GM18511 (cell line): ENCODE measurements around the gene AGPAT4.

ENCODE experiments used
- ATAC-seq: cut with Tn5 transposase; IDR thresholded peaks from one replicate; pipeline ENCODE4 v1.9.1; 2021; ENCODE audit warnings: mild to moderate bottlenecking, moderate library complexity; ENCODE audit not compliant: unreplicated experiment

AGPAT4 gene

DNA sequence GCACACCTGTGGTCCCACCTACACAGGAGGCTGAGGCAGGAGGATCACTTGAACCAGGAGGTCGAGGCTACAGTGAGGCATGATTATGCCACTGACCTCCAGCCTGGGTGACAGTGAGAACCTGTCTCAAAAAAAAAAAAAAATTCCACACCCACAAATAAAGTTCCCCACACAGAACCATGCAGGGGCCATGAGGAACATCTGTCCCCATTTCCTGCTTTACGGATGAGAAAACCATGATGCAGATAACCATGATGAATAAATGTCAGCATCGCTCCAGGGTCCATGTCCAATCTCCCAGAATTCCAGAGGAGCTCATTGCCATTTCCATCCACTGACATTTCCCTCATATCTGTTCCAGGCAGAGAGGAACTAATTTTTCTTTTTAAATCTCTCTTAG lies 16.9 kb upstream of the AGPAT4 start:
- ATAC-seq, result no peak

DNA sequence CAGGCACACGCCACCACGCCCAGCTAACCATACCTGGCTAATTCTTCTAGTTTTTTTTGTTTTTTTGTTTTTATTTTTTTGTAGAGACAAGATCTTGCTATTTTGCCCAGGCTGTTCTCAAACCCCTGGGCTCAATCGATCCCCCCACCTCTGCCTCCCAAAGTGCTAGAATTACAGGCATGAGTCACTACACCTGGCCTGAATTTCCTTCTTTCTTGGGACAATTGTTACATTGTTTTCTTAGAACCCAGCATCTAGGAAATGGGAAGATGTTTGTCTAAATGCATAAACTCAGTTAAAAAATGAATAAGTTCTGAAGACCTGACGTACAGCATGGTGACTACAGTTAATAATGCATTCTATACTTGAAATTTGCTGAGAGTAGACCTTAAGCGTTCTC lies 10.8 kb upstream of the AGPAT4 start:
- ATAC-seq, result no peak

DNA sequence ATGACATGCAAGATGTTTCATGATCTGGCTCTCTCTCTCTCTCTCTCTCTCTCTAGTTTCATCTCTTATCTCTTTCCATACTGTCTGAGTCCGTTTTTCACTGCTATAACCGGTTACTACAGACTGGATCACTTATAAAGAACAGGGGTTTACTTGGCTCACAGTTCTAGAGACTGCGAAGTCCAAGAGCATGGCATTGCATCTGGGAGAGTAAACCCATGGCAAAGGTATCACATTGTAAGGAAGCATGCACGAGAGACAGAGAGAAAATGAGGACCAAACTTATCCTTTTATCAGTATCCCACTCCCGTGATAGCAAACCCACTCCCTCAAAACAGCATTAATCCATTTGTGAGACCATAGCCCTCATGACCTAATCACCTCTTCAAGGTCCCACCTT lies 7.2 kb upstream of the AGPAT4 start:
- ATAC-seq, result no peak

DNA sequence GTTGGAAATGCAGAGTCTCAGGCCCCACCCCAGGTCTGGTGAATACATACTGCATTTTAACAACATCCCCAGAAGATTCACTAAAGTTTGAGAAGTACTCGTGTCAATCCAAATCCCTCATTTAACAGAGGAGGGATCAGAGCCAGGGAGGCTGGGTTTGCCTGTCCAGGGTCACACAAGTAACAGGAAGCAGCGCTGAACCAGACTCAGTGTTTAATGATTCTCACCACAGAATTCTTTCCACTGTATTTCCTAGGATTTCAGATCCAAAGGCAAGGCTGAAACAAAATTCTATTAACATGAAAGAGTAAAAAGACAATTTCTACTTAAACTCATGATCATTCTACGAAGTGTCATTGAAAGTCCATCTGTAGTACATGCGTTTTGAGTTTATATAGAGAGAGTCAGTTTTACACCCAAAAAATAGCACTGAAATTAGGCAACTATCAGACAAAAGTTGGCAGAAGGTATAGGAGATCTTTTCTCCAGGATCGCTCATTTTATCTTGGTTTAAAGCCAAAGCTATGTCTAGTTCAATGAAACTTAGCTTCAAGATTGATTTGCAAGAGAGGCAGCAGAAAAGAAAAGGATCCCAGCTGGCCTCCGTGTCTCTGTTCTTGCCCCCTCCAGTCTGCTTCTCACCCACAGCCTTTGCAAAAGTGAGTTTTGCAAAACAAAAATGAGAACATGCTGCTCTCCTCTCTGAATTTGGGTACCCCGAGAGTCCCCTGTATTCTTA lies 6.0 kb upstream of the AGPAT4 start:
- no peak for ATAC-seq

DNA sequence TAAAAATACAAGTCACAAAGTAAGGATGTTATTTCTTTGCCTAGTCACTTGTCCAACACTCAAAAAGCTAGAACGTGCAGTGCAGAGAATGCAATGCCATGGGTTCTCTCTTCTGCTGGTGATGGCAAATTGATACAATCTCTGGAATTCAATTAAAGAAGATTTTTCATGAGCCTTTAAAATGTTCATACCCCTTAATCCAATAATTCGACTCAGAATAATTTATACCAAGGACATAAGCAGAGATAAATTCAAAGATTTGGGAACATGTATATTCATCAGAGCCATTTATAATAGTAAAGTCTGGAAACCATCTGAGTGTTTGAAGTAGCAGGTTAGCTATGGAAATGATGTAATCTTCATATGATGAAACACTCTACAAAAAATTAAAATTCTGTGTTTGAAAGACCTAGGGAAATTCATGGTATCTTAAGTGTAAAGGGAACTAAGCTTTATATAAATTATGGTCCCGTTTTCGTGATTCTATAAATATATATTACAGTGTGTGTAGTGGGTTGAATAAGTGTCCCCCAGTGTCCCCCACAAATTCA lies 2.8 kb upstream of the AGPAT4 start:
- ATAC-seq, result no peak

DNA sequence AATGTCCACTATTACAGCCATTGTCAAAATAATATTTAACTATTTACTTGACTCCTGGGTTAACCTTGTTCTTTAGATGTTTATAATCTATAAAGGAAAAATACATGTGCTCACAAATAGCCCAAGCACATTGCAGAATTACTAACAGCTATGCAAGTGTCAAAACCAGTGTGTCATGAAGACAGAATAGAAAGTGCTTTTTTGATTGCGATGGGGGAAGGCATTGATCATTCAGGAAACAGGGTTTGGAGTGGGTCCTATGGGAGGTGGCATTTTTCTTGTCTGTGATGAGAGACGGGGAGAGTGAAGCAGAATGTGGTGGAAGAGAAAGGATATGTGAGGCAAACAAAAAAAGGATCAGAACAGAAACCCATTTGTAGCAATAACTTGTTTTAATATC lies 1.0 kb upstream of the AGPAT4 start:
- no peak for ATAC-seq

DNA sequence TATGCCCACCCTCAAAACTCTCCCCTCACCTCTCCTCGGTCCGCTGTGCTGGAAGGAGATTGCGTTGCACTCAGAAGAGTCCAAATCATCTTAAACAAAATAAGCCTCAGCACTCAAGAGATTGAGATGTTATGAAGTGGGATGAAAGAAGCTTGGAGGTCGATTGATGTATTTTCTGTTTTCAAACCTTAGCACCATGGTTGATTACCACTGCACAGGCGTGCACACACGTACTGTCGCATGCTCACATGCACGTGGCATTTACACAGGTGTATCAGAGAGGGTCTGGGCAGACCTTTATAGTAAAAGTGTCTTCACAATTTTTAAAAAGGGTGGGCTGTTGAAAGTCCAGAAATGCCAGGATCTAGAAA lies 612 bp upstream of the AGPAT4 start:
- ATAC-seq, result peak; percentile 9

DNA sequence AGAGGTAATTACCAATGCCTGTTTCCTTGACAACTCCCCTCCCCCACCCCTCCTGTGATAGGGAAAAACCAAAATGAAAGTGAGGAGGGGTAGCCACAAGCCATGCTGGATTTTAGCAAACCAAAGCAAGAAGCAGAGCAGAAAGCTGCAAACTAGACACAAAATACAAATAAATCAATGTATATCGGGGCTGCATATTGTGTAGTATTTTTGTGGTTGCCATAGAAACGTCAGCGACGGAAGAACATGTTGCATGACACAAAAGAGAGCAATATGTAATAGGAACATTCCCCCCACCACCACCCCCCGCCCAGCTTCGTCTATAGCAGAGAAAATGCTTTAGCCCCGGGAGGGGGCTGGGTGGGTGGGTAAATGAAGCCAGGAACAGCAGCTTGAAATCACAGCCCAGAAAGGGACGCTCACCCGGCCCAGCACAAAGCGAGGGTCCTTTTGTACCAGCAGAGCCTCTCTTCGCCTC lies 548 bp downstream of the AGPAT4 start:
- ATAC-seq, result peak; percentile 26

DNA sequence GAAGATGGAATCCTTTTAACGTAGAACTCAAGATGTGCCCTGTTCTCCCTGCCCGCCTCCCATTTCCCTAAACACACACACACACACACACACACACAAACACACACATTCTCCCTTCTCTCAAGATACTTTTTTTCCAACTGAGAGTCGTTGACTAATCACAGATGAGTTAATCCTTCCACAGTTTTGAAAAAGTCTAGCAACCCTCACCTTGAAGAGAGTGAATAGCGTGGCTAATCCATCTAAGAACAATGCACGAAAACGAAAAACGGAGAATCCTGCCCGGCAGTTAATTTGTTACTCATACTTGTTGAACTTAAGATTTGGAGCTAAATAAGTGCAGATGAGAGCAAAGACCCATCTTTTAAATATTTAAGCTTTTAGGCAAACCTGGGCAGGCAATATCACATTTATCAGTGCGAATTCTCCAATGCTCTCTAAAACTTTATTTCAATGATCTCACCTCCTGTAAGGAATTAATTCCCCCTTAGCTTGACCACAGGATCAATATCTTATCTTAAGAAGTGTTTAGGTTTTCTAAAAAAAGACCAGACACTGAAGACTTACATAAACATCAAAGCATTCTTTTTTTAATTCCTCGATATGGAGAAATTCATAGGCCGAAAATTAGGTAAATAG lies 1.1 kb downstream of the AGPAT4 start:
- ATAC-seq, result no peak

DNA sequence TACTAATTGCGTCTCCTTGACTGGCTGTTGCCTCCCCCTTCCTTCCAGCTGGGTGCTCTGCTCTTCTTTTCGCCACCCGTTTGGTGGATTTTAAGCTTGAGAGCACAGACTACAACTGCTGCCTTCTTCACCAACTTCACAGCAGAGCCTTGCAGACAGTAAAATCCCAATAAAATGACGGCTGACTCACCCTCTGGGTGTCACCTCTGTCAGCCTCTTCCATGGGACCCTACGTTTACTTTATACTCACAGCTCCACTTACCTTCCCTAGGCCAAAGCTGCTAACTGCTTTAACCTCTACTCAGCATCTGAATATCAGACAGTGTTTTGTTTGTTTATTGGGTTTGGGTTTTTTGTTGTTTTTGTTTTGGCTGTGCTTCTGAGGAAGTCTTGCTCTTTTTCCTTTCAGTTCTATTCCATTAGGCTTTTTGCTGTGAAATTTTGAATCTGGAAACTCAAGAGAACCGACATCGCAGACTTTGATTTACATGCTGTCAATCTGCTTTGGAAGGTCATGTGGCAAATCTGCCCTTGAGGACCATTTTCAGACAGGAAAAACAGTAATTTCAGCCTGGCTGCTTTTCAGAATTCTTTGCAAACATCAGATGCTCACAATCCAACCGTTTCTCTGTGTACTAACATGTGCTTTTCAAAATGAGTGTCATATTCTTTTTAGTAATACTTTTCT lies 2.4 kb downstream of the AGPAT4 start:
- ATAC-seq, result no peak

DNA sequence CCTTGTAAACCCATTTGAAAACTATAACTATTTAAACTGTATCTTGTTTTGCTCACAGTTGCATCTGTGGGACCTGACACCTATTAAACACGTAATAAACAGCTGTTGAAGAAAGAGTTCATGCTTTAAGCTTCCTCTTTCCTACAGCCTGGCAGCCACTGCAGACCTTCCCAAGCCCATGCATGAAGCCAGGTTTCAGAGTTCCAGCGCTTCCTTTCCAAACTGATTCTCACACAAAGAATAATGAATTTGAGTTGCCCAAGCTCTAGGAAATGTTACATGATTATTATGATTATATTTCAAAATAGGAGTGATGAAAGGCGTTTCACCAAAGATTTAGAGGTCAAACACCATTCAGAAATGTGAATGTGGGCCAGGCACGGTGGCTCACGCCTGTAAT lies 3.7 kb downstream of the AGPAT4 start:
- no peak for ATAC-seq

DNA sequence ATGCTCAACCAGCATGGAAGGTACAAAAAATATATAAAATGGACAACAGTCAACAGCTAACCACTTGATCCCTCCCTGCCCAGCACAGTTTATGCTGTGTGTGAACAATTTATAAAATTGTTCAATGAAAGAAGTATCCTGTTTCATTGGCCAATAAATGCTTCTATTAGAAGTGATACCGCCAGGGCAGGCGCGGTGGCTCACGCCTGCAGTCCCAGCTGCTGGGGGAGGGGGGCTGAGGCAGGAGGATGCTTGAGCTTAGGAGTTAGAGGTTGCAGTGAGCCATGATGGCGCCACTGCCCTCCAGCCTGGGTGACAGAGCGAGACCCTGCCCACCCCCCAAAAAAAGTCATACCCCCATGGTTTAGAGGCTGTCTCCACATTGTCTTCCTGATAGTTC lies 4.6 kb downstream of the AGPAT4 start:
- no peak for ATAC-seq

DNA sequence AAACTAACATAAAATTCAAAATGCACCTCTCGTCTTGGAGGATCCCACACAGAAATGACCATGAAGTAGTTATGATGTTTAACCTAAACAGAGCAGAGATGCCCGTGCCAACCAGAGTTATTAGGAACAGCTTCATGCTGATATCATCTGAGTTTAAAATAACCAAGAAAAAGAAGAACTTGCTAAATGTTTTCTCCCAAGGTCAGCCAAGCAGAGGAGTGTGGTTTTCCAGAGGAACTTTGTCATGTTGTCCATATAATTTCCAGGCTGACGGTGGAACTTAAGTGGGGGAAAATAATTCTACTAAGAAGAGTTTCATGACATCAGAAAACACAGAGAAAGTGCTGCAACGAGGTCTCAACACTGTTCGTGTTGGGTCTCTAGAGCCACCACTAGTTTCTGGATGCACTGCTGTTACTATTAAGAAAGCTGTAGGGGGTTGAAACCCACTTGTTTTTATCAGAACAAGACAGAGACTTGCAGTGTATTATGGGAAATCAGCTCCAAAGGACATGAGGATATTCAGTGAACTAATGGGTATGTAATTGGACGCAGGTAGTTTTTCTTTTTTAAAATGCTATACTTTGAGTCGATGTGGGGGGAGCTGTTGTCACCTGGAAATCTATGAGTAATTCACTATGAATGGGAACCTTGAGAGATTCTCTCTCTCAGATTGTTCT lies 5.2 kb downstream of the AGPAT4 start:
- ATAC-seq, result no peak

DNA sequence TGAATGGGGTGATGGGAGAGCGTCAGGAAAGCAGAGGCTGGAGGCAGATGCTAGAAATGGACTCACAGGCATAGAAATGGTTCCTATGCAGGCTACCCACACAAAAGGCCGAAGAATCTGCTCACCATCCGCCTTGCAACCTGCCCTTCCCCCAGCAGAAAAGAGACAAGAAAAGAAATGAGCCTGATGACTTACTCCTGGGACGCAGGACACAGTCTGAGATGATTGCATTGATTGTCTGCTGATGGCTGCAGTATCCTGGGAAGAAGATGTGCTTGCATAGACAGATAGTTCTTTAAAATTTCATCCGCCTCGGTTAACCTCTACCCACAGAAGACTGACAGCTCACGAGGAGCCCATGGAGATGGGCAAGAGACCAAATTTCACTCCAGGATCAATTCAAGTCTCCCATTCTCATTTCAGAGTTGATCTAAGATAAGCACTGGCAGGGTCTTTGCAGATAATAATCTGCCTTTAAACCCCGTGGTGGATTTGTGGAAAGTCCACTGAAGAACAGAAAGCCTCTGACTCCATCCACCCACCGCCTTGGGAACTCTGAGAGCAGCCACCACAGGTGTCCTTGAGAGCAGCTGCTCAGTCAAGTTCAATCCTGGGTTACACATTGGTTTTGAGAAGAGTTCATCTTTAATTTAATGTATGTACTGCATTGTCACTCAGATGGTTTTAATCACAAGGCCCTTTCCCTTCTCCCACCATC lies 7.2 kb downstream of the AGPAT4 start:
- no peak for ATAC-seq

DNA sequence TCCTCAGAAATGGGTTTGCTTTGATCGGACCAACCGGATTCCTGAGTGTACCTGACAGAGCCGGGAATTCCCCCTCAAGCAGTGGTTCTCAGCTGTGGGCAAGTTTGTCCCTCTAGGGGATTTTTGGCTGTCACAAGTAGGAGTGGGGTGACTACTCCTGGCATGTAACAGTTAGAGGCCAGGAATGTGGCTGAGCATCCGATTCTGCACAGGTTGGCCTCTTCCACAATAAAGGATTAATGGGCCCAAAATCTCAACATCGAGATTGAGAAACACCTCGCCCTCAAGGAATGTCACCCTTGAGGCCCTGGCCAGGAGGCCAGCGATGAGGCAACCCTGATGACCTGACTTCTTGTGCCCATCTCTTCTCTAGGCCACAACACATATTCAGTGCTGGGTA lies 7.9 kb downstream of the AGPAT4 start:
- no peak for ATAC-seq

DNA sequence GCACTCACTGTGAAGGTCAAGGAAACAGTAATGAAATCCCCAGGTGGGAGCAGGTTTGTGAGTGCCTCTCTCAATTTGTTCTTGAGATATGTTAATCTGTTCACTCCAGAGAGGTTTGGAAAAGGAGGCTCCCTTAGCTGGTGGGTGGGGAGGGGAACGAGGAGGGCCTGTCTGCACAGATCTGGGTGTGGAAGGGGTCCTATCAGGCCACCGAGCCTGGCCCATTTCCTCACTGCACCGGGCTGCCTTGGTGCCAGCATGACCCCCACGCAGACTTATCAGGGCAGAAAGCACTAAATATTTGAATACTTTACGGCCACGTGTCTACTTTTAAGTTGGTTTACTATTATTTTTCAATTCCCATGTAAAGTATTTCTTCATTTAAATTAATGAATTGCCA lies 8.3 kb downstream of the AGPAT4 start:
- no peak for ATAC-seq

DNA sequence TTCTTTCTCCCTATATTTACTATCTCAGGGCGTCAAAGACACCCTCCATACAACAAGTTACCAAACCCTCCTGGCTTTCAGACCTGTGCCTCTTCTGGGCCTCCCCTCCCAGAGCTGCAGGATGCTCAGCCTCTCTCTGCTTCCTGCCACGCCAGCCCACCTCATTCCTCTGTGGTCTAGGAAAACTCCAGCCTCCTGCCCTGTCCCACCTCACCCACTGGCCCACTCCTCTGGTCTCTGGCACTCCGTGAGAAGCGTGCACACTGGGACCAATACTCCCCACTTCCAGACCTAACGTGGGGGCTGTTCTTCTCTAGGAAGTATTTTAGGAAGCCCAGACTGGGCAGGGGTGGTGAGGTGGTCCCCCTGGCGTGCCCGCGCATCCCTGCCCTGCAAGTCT lies 9.7 kb downstream of the AGPAT4 start:
- no peak for ATAC-seq

DNA sequence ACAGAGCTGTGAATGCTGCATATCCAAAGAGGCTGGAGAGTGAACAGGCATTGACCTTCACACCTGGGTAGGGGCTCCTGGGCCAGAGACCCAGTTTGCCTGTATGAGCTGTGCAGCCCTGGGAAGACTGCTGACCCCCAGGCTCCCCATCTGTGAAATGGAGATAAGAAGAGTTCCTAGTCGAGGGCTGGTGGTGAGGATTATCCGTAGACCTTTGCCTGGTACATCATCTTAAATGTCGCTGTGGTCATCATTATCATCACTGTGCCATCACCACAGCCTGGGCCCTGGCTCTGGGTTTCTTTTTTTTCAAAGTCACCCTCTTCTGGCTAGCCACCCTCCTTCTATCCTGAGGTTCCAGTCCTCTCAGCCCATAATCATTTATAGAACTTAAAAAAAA lies 12.0 kb downstream of the AGPAT4 start:
- ATAC-seq, result no peak

DNA sequence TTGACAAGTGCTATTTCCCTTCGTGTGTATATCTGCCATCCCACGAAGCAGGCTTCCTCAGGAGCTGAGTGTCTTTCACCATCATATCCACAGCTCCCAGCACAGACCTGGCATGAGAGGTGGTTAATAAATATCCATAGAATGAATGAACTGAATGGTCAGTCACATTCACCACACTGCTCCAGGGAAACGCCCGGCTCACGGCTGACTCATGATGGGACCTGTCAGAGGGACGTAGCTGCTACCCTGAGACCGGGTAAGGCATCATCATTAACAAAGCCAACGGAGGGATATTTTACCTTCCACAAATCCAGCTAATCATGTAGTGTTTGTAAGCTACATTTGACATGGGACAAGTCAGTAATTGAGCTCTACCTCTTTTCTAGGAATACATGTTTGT lies 12.5 kb downstream of the AGPAT4 start:
- no peak for ATAC-seq

DNA sequence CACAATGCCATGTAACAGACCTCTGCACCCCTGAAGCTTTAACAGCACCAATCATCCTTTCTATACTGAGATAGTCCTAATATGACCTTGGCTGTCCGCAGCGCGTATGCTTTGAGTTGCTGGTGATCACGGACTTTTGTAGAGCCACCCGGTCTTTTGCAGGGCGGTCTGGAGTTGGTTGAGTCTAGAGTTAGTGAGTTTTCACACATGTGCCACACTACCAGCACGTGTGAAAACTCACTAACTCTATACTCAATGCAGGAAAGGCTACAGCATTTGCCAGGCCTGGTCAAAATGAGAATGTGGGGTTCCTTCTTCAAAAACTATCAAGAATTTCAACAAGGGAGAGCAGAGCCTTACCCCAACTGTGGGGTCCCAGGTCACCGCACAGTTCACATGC lies 14.6 kb downstream of the AGPAT4 start:
- ATAC-seq, result no peak
